Type B pancreatic cell (in vitro differentiated cells): ENCODE data around the gene SLC16A9. TPM values are rescaled to one million over a fixed set of nuclear protein-coding genes. Genes with fewer than 3 reads are reported as not detected.

Source experiments
- DNase-seq: peaks from one replicate; pipeline ENCODE4 v3.0.0; 2021; ENCODE audit warnings: mixed read lengths; ENCODE audit not compliant: unreplicated experiment; ENCODE audit errors: extremely low spot score
- H3K27ac Mint-ChIP-seq: 2 replicates; pipeline ENCODE4 v1.8.0; 2021; ENCODE audit warnings: mild to moderate bottlenecking, mixed read lengths
- H3K27me3 Mint-ChIP-seq: 2 replicates; pipeline ENCODE4 v1.8.0; 2021; ENCODE audit warnings: mixed read lengths
- H3K36me3 Mint-ChIP-seq: 2 replicates; pipeline ENCODE4 v1.8.0; 2021; ENCODE audit warnings: mixed read lengths
- H3K4me1 Mint-ChIP-seq: one replicate; pipeline ENCODE4 v1.8.0; 2021; ENCODE audit warnings: mixed read lengths; ENCODE audit not compliant: unreplicated experiment
- H3K4me3 Mint-ChIP-seq: 2 replicates; pipeline ENCODE4 v1.8.0; 2021; ENCODE audit warnings: mild to moderate bottlenecking, mixed read lengths
- H3K9me3 Mint-ChIP-seq: 2 replicates; pipeline ENCODE4 v1.8.0; 2021; ENCODE audit warnings: mixed read lengths
- total RNA-seq: library from RNA; stranded (reverse); gene quantifications from 2 replicates; pipeline ENCODE4 v1.2.1, GENCODE V29; 2021; ENCODE audit warnings: low replicate concordance
- TF ChIP-seq, protein P1 (sequence below): fragments of 200-600 bp; sonication (generic); conservative IDR thresholded peaks from 2 replicates; pipeline ENCODE4 v1.5.0; 2021; ENCODE audit warnings: antibody characterized with exemption, mild to moderate bottlenecking

SLC16A9 gene
- total RNA-seq, 1 donor from 2014 or later, result 18.2 TPM

DNA sequence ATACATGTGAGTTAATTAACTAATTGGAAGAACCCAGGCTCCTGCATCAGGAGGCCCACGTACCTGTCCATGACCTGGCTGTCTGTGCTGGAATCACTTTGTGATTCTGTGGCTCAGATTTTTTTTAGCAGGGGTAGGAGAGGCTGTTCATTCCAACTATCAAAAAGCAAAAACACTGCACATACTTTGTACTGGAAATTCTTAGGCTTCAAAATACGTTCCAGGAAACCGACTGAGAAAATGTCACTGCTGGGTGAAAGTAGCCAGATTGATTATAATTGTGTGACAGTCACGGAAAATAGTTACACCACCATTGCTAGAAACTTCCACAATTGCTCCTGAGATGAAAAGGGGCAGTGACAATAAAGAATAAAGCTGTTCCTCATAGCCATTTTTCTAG lies 91.0 kb downstream of the SLC16A9 start:
- TF ChIP-seq, protein P1, sequence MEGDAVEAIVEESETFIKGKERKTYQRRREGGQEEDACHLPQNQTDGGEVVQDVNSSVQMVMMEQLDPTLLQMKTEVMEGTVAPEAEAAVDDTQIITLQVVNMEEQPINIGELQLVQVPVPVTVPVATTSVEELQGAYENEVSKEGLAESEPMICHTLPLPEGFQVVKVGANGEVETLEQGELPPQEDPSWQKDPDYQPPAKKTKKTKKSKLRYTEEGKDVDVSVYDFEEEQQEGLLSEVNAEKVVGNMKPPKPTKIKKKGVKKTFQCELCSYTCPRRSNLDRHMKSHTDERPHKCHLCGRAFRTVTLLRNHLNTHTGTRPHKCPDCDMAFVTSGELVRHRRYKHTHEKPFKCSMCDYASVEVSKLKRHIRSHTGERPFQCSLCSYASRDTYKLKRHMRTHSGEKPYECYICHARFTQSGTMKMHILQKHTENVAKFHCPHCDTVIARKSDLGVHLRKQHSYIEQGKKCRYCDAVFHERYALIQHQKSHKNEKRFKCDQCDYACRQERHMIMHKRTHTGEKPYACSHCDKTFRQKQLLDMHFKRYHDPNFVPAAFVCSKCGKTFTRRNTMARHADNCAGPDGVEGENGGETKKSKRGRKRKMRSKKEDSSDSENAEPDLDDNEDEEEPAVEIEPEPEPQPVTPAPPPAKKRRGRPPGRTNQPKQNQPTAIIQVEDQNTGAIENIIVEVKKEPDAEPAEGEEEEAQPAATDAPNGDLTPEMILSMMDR, result no peak
- H3K27me3 Mint-ChIP-seq, result no peaks in the 10 kb centered on the region

DNA sequence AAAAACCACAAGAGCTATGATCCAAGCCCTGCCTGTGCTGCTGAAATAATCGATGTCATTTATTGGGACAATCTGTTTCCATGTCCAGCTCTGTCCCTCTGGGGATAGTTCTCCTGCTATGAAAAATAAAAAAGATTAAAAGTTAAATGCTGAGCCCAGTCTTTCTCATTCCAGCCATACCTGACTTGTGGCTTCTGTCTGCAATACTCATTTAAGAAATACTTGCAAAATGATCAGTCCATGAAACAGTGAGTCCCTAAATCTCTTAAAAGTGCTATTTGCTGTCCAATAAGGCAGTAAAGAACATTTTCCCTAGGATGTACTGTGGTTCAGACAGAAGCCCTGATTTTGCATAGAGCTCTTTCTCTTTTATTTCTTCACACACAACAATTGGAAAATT lies 91.7 kb downstream of the SLC16A9 start:
- H3K36me3 Mint-ChIP-seq, result no peaks in the 10 kb centered on the region
- no peaks in the 10 kb centered on the region for H3K9me3 Mint-ChIP-seq
- H3K4me3 Mint-ChIP-seq, result no peak overlapping the region
- peaks cover 12% of the 10 kb centered on the region for H3K4me1 Mint-ChIP-seq
- DNase-seq, result no peak
- no peak overlapping the region for H3K27ac Mint-ChIP-seq
- TF ChIP-seq, protein P1, result no peak
- no peaks in the 10 kb centered on the region for H3K27me3 Mint-ChIP-seq

More for the DNA sequence above, 91.0 kb downstream of the SLC16A9 start:
- H3K4me3 Mint-ChIP-seq, result no peak overlapping the region
- H3K27ac Mint-ChIP-seq, result no peak overlapping the region
- peaks cover 12% of the 10 kb centered on the region for H3K4me1 Mint-ChIP-seq
- no peaks in the 10 kb centered on the region for H3K9me3 Mint-ChIP-seq
- H3K36me3 Mint-ChIP-seq, result no peaks in the 10 kb centered on the region
- no peak for DNase-seq

- peaks cover 12% of the 10 kb centered on the region for H3K4me1 Mint-ChIP-seq
- peaks cover 6% of the 10 kb centered on the region for H3K27me3 Mint-ChIP-seq
- DNase-seq, result no peak
- TF ChIP-seq, protein P1, result no peak
- H3K4me3 Mint-ChIP-seq, result no peak overlapping the region
- no peaks in the 10 kb centered on the region for H3K36me3 Mint-ChIP-seq
- no peaks in the 10 kb centered on the region for H3K9me3 Mint-ChIP-seq
- no peak overlapping the region for H3K27ac Mint-ChIP-seq
These were observed 98.6 kb downstream of the SLC16A9 start for GRCh38 chr10:59611048-59611447.

DNA sequence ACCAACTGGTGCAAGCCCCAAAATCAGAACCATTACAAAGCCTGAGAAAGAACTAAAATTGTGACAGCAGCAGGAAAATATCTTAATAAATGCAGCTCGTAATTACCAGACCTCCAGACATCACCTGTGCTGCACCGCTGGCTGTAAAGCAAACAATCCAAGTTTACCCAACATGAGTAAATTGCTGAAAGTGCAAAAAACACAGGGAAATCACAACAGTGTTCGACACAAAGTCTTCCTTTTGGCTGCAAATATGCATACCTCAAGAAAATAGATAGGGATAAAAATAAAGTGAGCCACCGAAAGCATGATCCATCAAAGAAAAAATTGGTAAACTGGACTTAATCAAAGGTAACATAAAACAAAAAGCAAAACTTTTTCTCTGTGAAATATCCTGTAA lies 101.7 kb downstream of the SLC16A9 start:
- H3K36me3 Mint-ChIP-seq, result no peaks in the 10 kb centered on the region
- peaks cover 12% of the 10 kb centered on the region for H3K4me1 Mint-ChIP-seq
- DNase-seq, result no peak
- TF ChIP-seq, protein P1, result no peak
- no peak overlapping the region for H3K4me3 Mint-ChIP-seq
- peaks cover 10% of the 10 kb centered on the region for H3K27me3 Mint-ChIP-seq
- H3K27ac Mint-ChIP-seq, result no peak overlapping the region
- H3K9me3 Mint-ChIP-seq, result peaks cover 11% of the 10 kb centered on the region

- Mint-ChIP-seq H3K4me1 (peaks cover 12% of the 10 kb centered on the region), H3K4me3 (no peak overlapping the region), H3K36me3 (no peaks in the 10 kb centered on the region), H3K27me3 (peaks cover 10% of the 10 kb centered on the region), H3K27ac (no peak overlapping the region), H3K9me3 (peaks cover 11% of the 10 kb centered on the region)
- DNase-seq, result no peak
- TF ChIP-seq, protein P1, result no peak
These were observed 103.1 kb downstream of the SLC16A9 start for GRCh38 chr10:59606551-59606961.

DNA sequence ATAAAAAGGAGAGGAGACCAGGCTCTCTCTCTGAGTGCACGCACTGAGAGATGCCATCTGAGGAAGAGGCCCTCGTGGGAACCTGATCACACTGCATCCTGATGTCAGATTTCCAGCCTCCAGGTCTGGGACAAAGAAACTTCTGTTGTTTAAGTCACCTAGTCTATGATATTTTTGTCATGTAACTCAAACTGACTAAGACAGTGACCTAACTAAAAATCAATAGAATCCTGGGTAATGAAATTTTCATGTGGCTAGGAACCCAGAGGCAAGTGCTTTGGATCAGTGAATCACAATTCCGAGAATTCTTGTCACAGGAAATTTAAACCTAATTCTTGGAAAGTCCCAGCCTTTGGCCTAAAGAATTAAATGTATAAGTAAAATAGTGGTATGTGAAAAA lies 107.7 kb downstream of the SLC16A9 start:
- Mint-ChIP-seq H3K27ac (no peak overlapping the region), H3K36me3 (no peaks in the 10 kb centered on the region), H3K4me3 (no peak overlapping the region), H3K4me1 (peaks cover 11% of the 10 kb centered on the region), H3K27me3 (peaks cover 8% of the 10 kb centered on the region), H3K9me3 (peaks cover 11% of the 10 kb centered on the region)
- TF ChIP-seq, protein P1, result no peak
- DNase-seq, result no peak
